ENCODE measurements around the gene ZXDB. TPM values are rescaled to one million over a fixed set of nuclear protein-coding genes. Genes with fewer than 3 reads are reported as not detected.

The ZXDB gene
- total RNA-seq, 4 donors from 2014 or later: 3.8 to 17.1 (median 13.6) TPM

DNA sequence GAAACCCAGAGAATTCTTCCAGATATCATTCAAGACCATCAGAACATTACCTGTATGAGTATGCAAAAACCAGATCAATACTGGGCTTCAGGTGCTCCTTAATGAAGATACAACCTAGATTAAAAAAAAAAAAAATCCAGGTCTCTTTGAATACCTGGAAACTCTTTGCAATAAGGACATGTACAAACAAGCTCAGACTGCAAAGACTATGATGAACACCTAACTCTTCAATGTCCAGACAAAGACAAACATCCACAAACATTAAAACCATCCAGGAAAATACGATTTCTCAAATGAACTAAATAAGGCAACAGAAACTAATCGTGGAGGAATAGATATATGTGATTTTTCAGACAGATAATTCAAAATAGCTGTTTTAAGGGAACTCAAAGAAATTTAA lies 49.5 kb downstream of the ZXDB start:
- no peak for TF ChIP-seq POLR2A (IDR thresholded peaks at IDR 0.05)
- TF ChIP-seq, protein P1, sequence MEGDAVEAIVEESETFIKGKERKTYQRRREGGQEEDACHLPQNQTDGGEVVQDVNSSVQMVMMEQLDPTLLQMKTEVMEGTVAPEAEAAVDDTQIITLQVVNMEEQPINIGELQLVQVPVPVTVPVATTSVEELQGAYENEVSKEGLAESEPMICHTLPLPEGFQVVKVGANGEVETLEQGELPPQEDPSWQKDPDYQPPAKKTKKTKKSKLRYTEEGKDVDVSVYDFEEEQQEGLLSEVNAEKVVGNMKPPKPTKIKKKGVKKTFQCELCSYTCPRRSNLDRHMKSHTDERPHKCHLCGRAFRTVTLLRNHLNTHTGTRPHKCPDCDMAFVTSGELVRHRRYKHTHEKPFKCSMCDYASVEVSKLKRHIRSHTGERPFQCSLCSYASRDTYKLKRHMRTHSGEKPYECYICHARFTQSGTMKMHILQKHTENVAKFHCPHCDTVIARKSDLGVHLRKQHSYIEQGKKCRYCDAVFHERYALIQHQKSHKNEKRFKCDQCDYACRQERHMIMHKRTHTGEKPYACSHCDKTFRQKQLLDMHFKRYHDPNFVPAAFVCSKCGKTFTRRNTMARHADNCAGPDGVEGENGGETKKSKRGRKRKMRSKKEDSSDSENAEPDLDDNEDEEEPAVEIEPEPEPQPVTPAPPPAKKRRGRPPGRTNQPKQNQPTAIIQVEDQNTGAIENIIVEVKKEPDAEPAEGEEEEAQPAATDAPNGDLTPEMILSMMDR (IDR thresholded peaks at IDR 0.05): no peak
- intact Hi-C loops (cut with DNase I; ENCODE audit: low total_unique reads): no loop called here

DNA sequence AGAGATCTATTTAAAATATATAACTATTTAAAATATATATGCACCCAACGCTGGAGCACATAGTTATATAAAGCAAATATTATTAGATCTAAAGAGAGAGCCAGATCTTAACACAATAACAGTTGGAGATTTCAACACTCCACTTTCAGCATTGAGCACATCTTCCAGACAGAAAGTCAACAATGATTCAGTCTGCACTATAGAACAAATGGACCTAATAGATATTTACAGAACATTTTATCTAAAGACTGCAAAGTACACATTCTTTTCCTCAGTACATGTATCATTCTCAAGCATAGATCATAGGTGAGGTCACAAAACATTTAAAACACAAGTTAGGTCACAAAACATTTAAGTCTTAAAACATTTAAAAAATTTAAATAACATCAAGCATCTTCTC lies 51.9 kb downstream of the ZXDB start:
- Histone ChIP-seq H3K27ac (no peak overlapping the region), H3K9me3 (no peaks in the 10 kb centered on the region), H3K4me3 (no peak overlapping the region), H3K4me1 (no peaks in the 10 kb centered on the region), H3K27me3 (peaks cover 0 to 3% of the 10 kb centered on the region in 2 donors), H3K36me3 (no peaks in the 10 kb centered on the region)
- TF ChIP-seq POLR2A (IDR thresholded peaks at IDR 0.05): no peak
- TF ChIP-seq, protein P1 (IDR thresholded peaks at IDR 0.05): no peak
- intact Hi-C loops (cut with DNase I; ENCODE audit: low total_unique reads): no loop called here
- DNase-seq: no peak

More for the DNA sequence above, 49.5 kb downstream of the ZXDB start:
- Histone ChIP-seq H3K27me3 (peaks cover 0 to 3% of the 10 kb centered on the region in 2 donors), H3K4me3 (no peak overlapping the region), H3K27ac (no peak overlapping the region), H3K9me3 (no peaks in the 10 kb centered on the region), H3K4me1 (no peaks in the 10 kb centered on the region), H3K36me3 (no peaks in the 10 kb centered on the region)
- no peak for DNase-seq

DNA sequence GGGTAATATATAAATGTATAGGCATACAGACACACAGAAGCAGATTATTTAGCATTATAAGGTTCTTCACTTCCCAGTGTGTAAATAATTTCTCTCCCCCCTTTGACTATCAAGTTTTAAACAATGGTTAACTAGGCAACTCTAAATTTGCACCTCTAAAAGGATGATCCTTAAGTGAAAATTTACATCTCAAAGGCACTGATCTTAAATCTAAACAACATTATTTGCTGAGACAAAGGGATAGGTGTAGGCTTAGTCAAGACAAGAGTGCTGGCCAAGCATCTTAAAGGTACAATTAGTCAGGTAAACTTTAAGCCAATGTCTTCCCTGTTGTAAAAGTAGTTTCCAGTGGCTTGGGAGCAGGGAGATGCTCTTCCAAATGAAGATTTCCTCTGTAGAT lies 55.2 kb downstream of the ZXDB start:
- intact Hi-C loops (cut with DNase I; ENCODE audit: low total_unique reads): no loop called here
- no peak for DNase-seq
- Histone ChIP-seq H3K4me3 (no peak overlapping the region), H3K4me1 (no peaks in the 10 kb centered on the region), H3K27me3 (peaks cover 0 to 3% of the 10 kb centered on the region in 2 donors), H3K27ac (no peak overlapping the region), H3K36me3 (no peaks in the 10 kb centered on the region), H3K9me3 (no peaks in the 10 kb centered on the region)
- TF ChIP-seq, protein P1 (IDR thresholded peaks at IDR 0.05): no peak
- no peak for TF ChIP-seq POLR2A (IDR thresholded peaks at IDR 0.05)

Other genes starting within 250 kb of the ZXDB start
- gene NLRP2B, start 88.2 kb downstream of the ZXDB start, total RNA-seq: under 1 TPM in 1 of 4 donors, not detected in 3; 0.21 TPM

Data from uterus (tissue), 4 donors.